K562 (cell line): ENCODE data around the gene HPSE2.

Source experiments
- CEBPB ChIP-seq: fragments of 450-650 bp; IDR thresholded peaks from 2 replicates; pipeline ENCODE4 v1.6.1; 2016; ENCODE audit warnings: missing genetic modification characterization, missing compliant biosample characterization
- CTCF ChIP-seq, 3 experiments: IDR thresholded peaks in 2 of 3; conservative IDR thresholded peaks in 1 of 3; 2 replicates each; pipeline ENCODE4 v1.5.1; 2011 to 2012; ENCODE audit warnings: low read length in 3 of 3, mild to moderate bottlenecking in 3 of 3, control low read depth in 2 of 3, improper control_type of control experiment in 1 of 3, inconsistent platforms in 1 of 3, low read depth in 1 of 3, mixed read lengths in 1 of 3, moderate library complexity in 1 of 3; ENCODE audit not compliant: insufficient read depth in 2 of 3
- EZH2 ChIP-seq: IDR thresholded peaks from 2 replicates; pipeline ENCODE4 v1.6.1; 2012; ENCODE audit warnings: low read depth, mild to moderate bottlenecking, inconsistent platforms, low read length, borderline replicate concordance
- JUNB ChIP-seq: fragments of 450-650 bp; formaldehyde crosslinking; conservative IDR thresholded peaks from 2 replicates; pipeline ENCODE4 v1.4.0; 2020; ENCODE audit warnings: mild to moderate bottlenecking
- KLF6 ChIP-seq: fragments of 250-450 bp; sonication (Bioruptor Pico); IDR thresholded peaks from 2 replicates; pipeline ENCODE4 v1.4.0; 2020; ENCODE audit warnings: mild to moderate bottlenecking, moderate library complexity, borderline replicate concordance
- POLR2A ChIP-seq: fragments of 450-650 bp; conservative IDR thresholded peaks from 2 replicates; pipeline ENCODE4 v1.6.1; 2016
- POLR2AphosphoS5 ChIP-seq: IDR thresholded peaks from 2 replicates; pipeline ENCODE4 v1.6.1; 2011; ENCODE audit warnings: mild to moderate bottlenecking, low read depth, low read length, moderate library complexity; ENCODE audit not compliant: control insufficient read depth, insufficient read depth
- RAD21 ChIP-seq, 2 experiments: fragments of 250-450 bp in 1 of 2; fragments of 450-650 bp in 1 of 2; sonication (Bioruptor Pico) in 1 of 2; formaldehyde crosslinking in 1 of 2; IDR thresholded peaks in 1 of 2; conservative IDR thresholded peaks in 1 of 2; 2 replicates each; pipeline versions ENCODE4 v1.4.0 to v1.8.0; 2020 to 2022; ENCODE audit warnings: mild to moderate bottlenecking in 2 of 2, moderate library complexity in 1 of 2
- RERE ChIP-seq: sonication (generic); formaldehyde crosslinking; IDR thresholded peaks from 2 replicates; pipeline ENCODE4 v1.8.0; 2023; ENCODE audit warnings: missing genetic modification reagents, mild to moderate bottlenecking, borderline replicate concordance
- SIN3A ChIP-seq, 2 experiments: fragments of 150-350 bp in 1 of 2; IDR thresholded peaks; 2 replicates each; pipeline ENCODE4 v1.6.1; 2011 to 2016; ENCODE audit warnings: borderline replicate concordance in 2 of 2, low read depth in 2 of 2, low read length in 2 of 2, mild to moderate bottlenecking in 2 of 2, moderate library complexity in 2 of 2; ENCODE audit not compliant: control insufficient read depth in 1 of 2
- TSHZ1 ChIP-seq: fragments of 250-450 bp; sonication (Bioruptor Pico); IDR thresholded peaks from 2 replicates; pipeline ENCODE4 v1.4.0; 2020; ENCODE audit warnings: mild to moderate bottlenecking, moderate library complexity
- ZBTB17 ChIP-seq: fragments of 450-650 bp; formaldehyde crosslinking; IDR thresholded peaks from 2 replicates; pipeline ENCODE4 v1.4.0; 2020; ENCODE audit warnings: mild to moderate bottlenecking
- ZNF232 ChIP-seq: sonication (generic); formaldehyde crosslinking; IDR thresholded peaks from 2 replicates; pipeline ENCODE4 v1.8.0; 2022; ENCODE audit warnings: mild to moderate bottlenecking, missing genetic modification reagents

GRCh38 chr10:98417973-98418664 lies 817.5 kb downstream of the HPSE2 start:
- no peak for TF ChIP-seq RAD21 (CRISPR knock-in tag; conservative IDR thresholded peaks at IDR 0.05 in 1 of 2, IDR thresholded peaks at IDR 0.05 in 1 of 2)
- no peak for TF ChIP-seq CTCF (IDR thresholded peaks at IDR 0.05 in 2 of 3, conservative IDR thresholded peaks at IDR 0.05 in 1 of 3; ENCODE audit: insufficient read depth in 2 of 3, low read depth in 1 of 3, low read length in 3 of 3)
- no peak for TF ChIP-seq JUNB
- no peak for TF ChIP-seq RERE (CRISPR knock-in tag)
- no peak for TF ChIP-seq ZNF232
- no peak for TF ChIP-seq POLR2AphosphoS5
- no peak for TF ChIP-seq KLF6 (CRISPR knock-in tag)
- no peak for TF ChIP-seq TSHZ1
- TF ChIP-seq POLR2A: no peak
- no peak for TF ChIP-seq SIN3A (IDR thresholded peaks at IDR 0.05; ENCODE audit: borderline replicate concordance in 2 of 2, control insufficient read depth in 1 of 2, low read depth in 2 of 2, low read length in 2 of 2)
- TF ChIP-seq ZBTB17 (CRISPR knock-in tag): no peak
- TF ChIP-seq EZH2: no peak
- TF ChIP-seq CEBPB: no peak
